DMS 273 treated with DMSO at 0.1 percent for 48 hours (cell line): ENCODE results near the gene UBE2E3.
"Not testable (repeated sequence)": the region's sequence is repeated elsewhere in the genome, so short reads cannot be mapped to it uniquely, and the experiment has no call there.

Experiments used
- DNase-seq: peaks from one replicate; lab custom pipeline; 2025; lab: John Stamatoyannopoulos, UW

Gene UBE2E3

DNA sequence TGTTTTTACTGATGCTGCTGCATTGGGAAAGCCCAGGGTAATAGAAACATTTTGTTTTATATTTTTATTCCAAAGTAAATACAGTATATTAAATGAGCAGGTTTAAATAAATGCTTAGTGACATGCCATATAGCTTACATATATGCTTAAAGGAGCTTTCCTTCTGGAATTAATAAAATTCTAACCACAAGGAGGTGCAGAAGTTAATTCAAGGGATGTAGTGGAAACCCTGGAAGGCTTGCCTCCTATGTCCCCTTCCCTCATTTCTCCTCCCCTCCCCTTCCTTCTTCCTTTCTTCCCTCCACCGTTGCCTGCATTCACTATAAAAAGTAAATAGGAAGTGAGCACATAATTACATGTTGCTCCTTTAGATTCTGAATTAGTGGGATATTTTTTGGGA is 96.3 kb downstream of the UBE2E3 start:
- no peak for DNase-seq

DNA sequence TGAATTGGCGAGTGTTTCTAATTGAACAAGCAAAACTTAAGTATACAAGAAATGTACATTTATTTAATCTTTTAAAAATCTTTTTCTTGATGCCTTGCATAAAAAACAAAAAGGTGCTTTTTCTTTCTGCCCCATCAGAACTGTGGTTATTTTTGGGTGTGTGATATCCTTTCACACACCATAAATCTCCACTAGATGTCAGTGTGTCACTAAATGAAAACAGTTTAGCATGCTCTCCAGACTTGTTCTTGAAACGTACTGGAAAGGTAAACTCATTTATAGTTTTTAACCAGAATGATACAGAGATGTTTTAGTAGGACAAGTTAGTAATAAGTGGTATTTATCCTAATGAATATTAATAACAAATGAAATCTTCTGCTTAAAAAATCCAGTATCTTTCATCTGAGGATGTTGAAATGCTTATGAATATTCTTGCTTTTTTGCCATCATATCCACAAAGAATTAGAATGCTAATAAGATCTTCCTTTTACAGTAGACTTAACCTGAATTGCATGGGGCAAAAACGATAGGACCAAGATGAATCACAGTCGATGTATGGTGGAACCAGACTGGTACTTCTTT is 96.8 kb downstream of the UBE2E3 start:
- DNase-seq: peak; percentile 30

DNA sequence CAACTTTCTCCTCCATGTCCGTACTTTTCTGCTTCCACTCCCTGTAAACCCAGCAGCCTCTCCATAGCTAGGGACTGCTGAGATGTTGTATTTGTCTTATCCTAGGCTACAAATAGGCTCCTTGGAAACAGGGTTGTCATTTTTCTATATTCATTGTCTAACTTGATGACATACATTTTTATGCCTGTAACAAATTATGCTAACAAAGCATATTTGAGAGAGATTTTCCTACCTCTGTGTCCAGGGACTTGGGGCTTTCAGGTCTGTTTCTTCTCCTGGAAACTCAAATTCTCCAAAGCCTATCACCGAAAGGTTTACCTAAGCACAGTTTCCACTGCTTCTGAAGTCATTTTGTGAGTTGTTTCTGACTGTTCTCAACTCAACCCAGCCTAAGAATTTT is 102.7 kb downstream of the UBE2E3 start:
- DNase-seq: no peak

DNA sequence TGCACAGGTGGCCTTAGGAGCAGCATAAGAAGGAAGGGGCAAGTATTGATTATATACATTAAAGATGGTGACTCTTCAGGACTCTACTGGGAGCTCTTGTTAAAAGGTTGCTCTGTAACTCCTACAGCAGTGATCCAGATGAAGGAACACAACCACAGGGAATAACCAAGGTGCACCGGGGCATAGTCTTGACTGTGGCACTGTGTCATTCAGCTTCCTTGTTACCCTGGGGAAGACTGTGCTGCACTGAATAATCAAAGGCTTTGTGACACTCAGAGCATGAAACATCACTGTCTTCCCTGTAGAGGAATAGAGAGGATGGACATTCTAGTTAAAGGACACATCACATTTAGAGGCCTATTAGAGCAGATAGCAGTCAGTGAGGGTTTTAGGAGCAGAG is 105.3 kb downstream of the UBE2E3 start:
- no peak for DNase-seq

DNA sequence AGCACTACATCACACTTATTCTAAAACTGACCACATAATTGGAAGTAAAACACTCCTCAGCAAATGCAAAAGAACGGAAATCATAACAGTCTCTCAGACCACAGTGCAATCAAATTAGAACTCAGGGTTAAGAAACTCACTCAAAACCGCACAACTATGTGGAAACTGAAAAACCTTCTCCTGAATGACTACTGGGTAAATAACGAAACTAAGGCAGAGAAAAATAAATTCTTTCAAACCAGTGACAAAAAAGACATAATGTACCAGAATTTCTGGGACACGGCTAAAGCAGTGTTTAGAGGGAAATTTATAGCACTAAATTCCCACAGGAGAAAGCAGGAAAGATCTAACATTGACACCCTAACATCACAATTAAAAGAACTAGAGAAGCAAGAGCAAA is 111.5 kb downstream of the UBE2E3 start:
- not testable (repeated sequence) for DNase-seq

DNA sequence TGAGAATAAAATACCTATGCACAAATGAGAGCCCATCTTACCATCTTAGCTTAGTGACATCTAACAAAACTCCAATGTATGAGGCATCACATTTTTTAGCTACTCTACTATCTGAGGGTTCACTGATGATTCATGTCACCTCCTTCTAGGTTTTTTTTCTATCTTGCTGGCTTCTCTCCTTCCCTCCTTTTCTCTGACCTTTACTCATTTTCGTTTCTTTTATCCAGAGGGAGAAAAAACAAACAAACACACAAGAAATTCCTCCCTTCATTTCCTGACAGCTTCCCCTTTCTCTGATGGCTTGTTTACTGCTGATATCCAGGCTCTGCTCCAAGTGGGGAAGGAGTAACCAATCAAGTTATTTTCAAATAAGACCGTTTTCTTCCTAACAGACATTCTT is 115.1 kb downstream of the UBE2E3 start:
- no peak for DNase-seq

DNA sequence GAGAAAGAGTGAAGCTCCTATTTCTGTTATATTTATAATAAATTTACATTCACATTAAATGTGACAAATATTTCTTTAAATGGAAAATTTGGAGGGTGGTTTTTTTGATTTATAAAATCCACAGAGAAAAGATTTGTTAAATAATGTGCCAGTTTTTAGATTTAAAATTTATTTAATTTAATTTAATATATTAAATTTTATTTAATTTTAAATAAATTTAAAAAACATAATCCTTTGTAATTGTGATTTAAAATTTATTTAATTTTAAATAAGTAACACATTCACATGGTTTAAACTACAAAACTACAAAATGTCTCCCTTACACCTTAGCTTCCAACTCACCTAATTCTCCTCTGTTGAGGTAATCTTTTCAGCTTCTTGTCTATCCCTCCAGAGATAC is 123.3 kb downstream of the UBE2E3 start:
- no peak for DNase-seq

DNA sequence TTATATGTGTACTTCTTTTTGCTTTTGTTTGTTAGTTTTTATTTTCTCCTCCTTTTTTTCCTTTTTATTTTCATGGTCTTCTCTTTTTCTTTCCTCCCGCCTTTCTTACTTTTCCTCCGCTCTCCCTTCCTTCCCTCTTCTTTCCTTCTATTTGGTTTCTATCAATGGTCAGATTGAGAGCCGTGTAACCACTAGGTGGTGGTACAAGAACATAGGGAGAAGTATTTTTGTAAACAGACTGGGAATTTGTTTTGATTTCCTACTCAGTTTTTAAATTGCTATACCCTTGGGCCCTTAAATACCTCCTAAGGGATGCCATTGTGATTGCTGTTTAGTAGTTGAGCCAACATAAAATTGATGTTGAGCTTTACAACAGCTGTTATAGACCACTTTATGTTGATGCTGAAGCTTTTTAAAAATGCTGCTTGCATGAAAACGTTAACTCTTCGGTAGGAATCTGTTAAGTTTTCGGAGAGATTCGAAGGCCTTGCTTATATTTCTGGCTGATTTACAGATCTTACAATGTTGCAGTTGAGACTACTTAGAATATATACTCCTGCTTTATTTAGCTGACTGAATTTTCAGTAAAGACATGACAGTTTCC is 124.2 kb downstream of the UBE2E3 start:
- DNase-seq: peak; percentile 69

DNA sequence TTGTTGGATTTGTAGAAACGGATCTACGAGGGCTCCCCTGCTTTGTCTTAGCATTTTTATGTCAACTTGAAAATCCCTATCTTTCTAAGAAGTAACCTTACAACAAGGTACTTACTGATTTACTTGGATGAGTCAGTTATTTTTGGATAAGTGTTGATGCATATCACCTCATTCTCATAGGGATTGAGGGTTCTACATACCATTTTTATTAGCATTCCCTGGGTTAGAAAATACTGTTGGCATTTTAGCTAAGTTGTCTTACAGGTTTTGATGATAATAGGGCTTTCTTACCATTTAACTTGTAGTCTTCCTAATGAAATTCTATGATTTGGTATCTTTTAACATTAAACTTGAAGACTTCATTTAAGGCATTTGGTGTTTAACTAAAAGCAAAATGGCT is 125.2 kb downstream of the UBE2E3 start:
- no peak for DNase-seq

DNA sequence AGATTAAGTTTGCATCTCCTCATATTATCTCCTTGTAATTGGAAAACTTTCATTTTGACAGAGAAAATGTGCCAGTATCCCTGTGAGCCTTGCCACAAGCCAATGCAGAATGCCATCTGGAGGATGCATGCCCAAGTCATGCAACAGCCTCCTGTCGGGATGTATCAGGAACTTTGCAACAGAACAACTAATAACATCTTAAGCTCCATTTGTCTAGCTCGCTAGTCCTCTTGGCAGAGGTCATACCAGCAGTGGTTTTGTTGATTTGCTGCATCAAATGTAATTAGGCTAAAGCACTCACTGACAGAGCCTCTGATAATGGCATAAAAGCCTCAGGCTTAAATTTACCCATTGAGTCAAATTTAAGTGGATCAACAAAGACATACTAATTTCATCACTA is 125.8 kb downstream of the UBE2E3 start:
- no peak for DNase-seq

DNA sequence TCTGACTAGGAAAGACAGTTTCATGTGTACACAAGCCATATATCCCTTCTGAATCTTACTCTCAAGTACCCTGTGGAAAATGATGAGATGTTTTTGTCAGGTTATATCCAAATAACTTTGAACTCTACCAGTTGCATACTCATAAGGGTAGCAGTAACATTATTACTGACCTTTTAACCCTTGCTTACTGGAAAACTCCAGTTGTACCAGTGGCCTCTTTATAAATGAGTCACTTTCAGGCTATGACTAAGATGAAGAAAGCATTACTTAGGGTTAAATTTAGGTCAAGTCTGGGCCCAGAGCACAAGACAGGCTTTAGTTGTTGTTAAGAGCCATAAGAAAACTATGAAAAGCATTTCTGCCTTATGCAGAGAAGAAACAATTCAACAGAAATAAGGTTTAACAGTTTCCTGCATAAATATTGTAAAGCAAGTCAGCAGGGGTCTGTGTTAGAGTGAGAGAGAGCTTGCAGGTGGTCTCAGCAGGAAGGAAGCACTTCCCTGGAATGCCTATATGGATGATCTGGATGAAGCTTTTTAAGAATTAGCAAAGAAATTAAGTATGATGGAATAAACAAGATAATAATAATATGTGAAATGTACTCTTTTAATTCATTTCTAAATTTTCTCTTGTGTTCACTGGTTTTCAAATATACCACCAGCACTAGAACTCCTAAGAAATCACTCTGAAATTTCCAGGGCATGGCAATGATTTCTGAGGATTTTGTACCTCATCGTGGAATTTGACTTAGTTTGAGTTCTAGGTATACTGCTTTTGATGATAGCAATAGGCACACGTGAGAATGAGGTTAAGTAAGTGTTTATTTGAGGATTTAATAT is 126.6 kb downstream of the UBE2E3 start:
- DNase-seq: no peak

DNA sequence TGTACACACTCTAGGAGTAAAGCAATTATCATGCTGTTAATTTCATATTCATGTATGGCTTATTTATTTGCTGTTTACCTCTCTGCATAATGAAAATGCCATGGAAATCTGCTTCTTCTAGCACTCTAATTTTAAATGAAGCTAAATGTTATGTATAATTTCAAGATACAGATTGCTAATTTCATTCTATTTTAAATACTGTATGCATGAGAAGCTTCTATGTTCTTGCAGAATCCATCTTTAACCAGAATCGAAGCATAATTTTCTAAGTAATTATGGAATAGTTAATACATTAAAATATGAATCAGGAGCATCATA is 127.2 kb downstream of the UBE2E3 start:
- no peak for DNase-seq

DNA sequence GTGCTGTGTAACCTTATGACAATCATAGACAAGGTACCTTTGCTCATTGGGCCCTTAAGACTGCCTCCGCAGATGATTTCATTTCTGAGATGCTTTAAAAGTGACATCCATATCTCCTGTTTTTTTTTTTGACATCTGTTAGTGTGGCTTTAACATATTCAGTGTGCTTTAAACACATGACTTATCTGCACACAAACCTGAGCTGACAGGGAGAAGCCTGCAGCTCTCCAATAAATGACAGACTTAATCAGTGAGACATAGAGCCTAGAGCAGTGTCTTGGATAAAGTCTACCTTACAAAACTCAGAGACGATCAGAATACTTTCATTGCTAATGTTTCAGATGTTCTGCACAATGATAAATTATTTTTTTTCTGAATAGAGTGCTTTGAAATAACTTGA is 130.7 kb downstream of the UBE2E3 start:
- DNase-seq: no peak

DNA sequence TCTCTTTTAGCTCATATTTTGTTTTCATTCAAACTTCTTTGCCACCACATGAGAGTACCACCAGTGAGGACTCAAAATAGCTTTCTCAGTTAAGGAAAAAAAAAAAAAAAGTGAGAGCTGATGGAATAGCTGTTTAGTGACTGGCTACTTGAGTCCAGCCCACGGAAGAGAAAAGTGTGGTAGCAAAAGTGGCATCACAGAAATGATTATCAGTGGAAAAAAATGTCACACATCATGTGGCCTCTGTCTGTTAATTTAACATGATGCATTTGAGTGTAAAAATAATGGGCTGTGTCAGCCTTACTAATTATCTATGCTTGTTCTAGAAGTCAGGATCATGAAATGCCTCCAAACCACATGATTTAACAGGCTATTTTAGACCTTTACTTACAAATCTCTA is 132.5 kb downstream of the UBE2E3 start:
- DNase-seq: no peak
